ENCODE measurements around the gene NSG1.

DNA sequence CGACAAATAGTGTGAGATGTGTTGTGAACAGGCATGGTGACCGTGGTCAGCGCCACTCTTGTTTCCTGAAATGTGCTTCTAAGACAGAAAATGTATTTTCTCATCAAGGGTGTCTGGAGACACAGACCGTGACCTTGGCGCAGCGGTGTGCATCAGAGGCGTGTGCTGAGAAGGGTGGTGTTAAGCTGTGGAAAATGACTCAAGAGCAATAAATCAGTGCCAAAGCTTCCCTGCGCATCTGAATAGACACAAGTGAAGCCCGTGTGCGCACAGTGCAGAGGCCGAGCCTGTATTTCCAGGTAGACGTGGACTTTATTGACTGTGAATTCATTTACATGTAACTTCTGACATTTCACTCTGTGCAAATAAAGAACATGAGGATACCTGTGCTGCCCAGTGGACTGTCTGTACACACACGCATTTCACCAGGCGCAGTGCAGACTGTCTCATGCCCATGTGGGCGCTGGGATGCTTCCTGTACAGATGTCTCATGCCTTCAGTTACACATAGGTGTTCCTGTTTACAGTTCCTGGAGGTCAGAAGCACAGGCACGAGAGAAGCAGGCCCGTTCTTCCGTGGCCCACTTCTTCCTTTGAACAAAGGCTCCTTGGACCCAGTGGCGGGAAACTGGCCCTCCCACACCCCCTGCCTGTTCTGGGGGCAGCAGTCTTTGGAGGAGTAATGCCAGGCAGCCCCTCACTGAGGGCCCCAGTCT, 31.9 kb downstream of the NSG1 start:
- TF ChIP-seq, protein P1, sequence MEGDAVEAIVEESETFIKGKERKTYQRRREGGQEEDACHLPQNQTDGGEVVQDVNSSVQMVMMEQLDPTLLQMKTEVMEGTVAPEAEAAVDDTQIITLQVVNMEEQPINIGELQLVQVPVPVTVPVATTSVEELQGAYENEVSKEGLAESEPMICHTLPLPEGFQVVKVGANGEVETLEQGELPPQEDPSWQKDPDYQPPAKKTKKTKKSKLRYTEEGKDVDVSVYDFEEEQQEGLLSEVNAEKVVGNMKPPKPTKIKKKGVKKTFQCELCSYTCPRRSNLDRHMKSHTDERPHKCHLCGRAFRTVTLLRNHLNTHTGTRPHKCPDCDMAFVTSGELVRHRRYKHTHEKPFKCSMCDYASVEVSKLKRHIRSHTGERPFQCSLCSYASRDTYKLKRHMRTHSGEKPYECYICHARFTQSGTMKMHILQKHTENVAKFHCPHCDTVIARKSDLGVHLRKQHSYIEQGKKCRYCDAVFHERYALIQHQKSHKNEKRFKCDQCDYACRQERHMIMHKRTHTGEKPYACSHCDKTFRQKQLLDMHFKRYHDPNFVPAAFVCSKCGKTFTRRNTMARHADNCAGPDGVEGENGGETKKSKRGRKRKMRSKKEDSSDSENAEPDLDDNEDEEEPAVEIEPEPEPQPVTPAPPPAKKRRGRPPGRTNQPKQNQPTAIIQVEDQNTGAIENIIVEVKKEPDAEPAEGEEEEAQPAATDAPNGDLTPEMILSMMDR (IDR thresholded peaks at IDR 0.05): no peak
- no peak for TF ChIP-seq EZH2 (IDR thresholded peaks at IDR 0.05)
